GM23338 (cell line): Measurements from ENCODE around the gene TSC22D3. TPM values are rescaled to one million over a fixed set of nuclear protein-coding genes. Genes with fewer than 3 reads are reported as not detected.

ENCODE experiments used
- ATAC-seq: fragments of 200-7000 bp; cut with Tn5 transposase; 3 replicates; pipeline ENCODE4 v1.9.1; 2020
- DNase-seq: peaks from one replicate; pipeline ENCODE4 v3.0.0-alpha.2; 2015; ENCODE audit warnings: low spot score
- H2AFZ ChIP-seq: fragments of 200-600 bp; sonication (generic); 2 replicates; pipeline ENCODE4 v1.8.0; 2016; ENCODE audit warnings: antibody characterized with exemption, mild to moderate bottlenecking, moderate library complexity
- H3F3A ChIP-seq: fragments of 200-600 bp; sonication (generic); replicated peaks from 2 replicates; pipeline ENCODE4 v1.8.0; 2017; ENCODE audit warnings: antibody characterized with exemption, mixed run types, low read depth
- H3K27ac ChIP-seq: fragments of 200-600 bp; sonication (generic); 2 replicates; pipeline ENCODE4 v1.6.1; 2016; ENCODE audit warnings: low read depth
- H3K27me3 ChIP-seq: fragments of 200-600 bp; sonication (generic); 2 replicates; pipeline ENCODE4 v1.8.0; 2016; ENCODE audit warnings: mild to moderate bottlenecking, mixed run types, moderate library complexity; ENCODE audit not compliant: insufficient read depth
- H3K36me3 ChIP-seq: fragments of 200-600 bp; sonication (generic); 2 replicates; pipeline ENCODE4 v1.8.0; 2016; ENCODE audit warnings: mild to moderate bottlenecking; ENCODE audit not compliant: insufficient read depth
- H3K4me1 ChIP-seq: fragments of 200-600 bp; sonication (generic); 2 replicates; pipeline ENCODE4 v1.8.0; 2016; ENCODE audit warnings: mild to moderate bottlenecking, moderate library complexity; ENCODE audit not compliant: insufficient read depth
- H3K4me2 ChIP-seq: fragments of 200-600 bp; sonication (generic); 2 replicates; pipeline ENCODE4 v1.7.1; 2017; ENCODE audit warnings: mixed run types
- H3K4me3 ChIP-seq: fragments of 200-600 bp; sonication (generic); 2 replicates; pipeline ENCODE4 v1.6.1; 2016; ENCODE audit warnings: mixed run types
- H3K79me2 ChIP-seq: fragments of 200-600 bp; sonication (generic); replicated peaks from 2 replicates; pipeline ENCODE4 v1.8.0; 2017; ENCODE audit warnings: mild to moderate bottlenecking; ENCODE audit not compliant: insufficient read depth
- H3K9me2 ChIP-seq: fragments of 200-600 bp; sonication (generic); 2 replicates; pipeline ENCODE4 v1.8.0; 2017; ENCODE audit not compliant: insufficient read depth
- H4K20me1 ChIP-seq: fragments of 200-600 bp; sonication (generic); replicated peaks from 2 replicates; pipeline ENCODE4 v1.8.0; 2017; ENCODE audit warnings: mild to moderate bottlenecking; ENCODE audit not compliant: insufficient read depth
- H3K27ac Mint-ChIP-seq: 2 replicates; pipeline ENCODE4 v1.8.0; 2020; ENCODE audit warnings: inconsistent platforms, mild to moderate bottlenecking, moderate library complexity, mixed read lengths
- H3K27me3 Mint-ChIP-seq: 3 replicates; pipeline ENCODE4 v1.8.0; 2022; ENCODE audit warnings: low read depth, mild to moderate bottlenecking, moderate library complexity, mixed read lengths, inconsistent platforms; ENCODE audit not compliant: insufficient read depth, poor library complexity
- H3K36me3 Mint-ChIP-seq: 3 replicates; pipeline ENCODE4 v1.8.0; 2021; ENCODE audit warnings: low read depth, mild to moderate bottlenecking, inconsistent platforms, moderate library complexity, mixed read lengths
- H3K4me1 Mint-ChIP-seq: 3 replicates; pipeline ENCODE4 v1.8.0; 2020; ENCODE audit warnings: mild to moderate bottlenecking, inconsistent platforms, mixed read lengths
- H3K4me3 Mint-ChIP-seq: 3 replicates; pipeline ENCODE4 v1.8.0; 2021; ENCODE audit warnings: moderate library complexity, mild to moderate bottlenecking, inconsistent platforms, mixed read lengths
- H3K9me3 Mint-ChIP-seq: 3 replicates; pipeline ENCODE4 v1.8.0; 2020; ENCODE audit warnings: moderate library complexity, mild to moderate bottlenecking, inconsistent platforms, mixed read lengths
- CREB1 ChIP-seq: fragments of 250-450 bp; sonication (Bioruptor Pico); IDR thresholded peaks from 2 replicates; pipeline ENCODE4 v1.5.0; 2020; ENCODE audit warnings: low read depth, mild to moderate bottlenecking, moderate library complexity
- EZH2 ChIP-seq: fragments of 200-600 bp; sonication (generic); IDR thresholded peaks from one replicate; pipeline ENCODE4 v1.8.0; 2017; ENCODE audit warnings: antibody characterized with exemption, mild to moderate bottlenecking, low read depth; ENCODE audit not compliant: unreplicated experiment
- EZH2phosphoT487 ChIP-seq: fragments of 200-600 bp; sonication (generic); IDR thresholded peaks from one replicate; pipeline ENCODE4 v1.8.1; 2018; ENCODE audit warnings: antibody characterized with exemption; ENCODE audit not compliant: unreplicated experiment
- JUNB ChIP-seq: IDR thresholded peaks from one replicate; pipeline ENCODE4 v1.6.1; 2016; ENCODE audit warnings: antibody characterized with exemption; ENCODE audit not compliant: unreplicated experiment
- NANOG ChIP-seq: IDR thresholded peaks from 2 replicates; pipeline ENCODE4 v1.6.1; 2016; ENCODE audit warnings: antibody characterized with exemption, borderline replicate concordance
- POLR2AphosphoS5 ChIP-seq: IDR thresholded peaks from 2 replicates; pipeline ENCODE4 v1.6.1; 2016; ENCODE audit warnings: antibody characterized with exemption, low read depth
- STAT1 ChIP-seq: IDR thresholded peaks from one replicate; pipeline ENCODE4 v1.6.1; 2016; ENCODE audit warnings: antibody characterized with exemption; ENCODE audit not compliant: unreplicated experiment
- ZNF114 ChIP-seq: fragments of 250-450 bp; sonication (Bioruptor Pico); IDR thresholded peaks from 2 replicates; pipeline ENCODE4 v1.5.0; 2020; ENCODE audit warnings: mild to moderate bottlenecking, moderate library complexity
- ZNF331 ChIP-seq: fragments of 250-450 bp; sonication (Bioruptor Pico); IDR thresholded peaks from 2 replicates; pipeline ENCODE4 v1.5.0; 2020; ENCODE audit warnings: low read depth, mild to moderate bottlenecking, moderate library complexity
- ZNF462 ChIP-seq: fragments of 250-450 bp; sonication (Bioruptor Pico); IDR thresholded peaks from 2 replicates; pipeline ENCODE4 v1.5.0; 2020; ENCODE audit warnings: mild to moderate bottlenecking, moderate library complexity
- polyA plus RNA-seq: library from polyadenylated mRNA; unstranded; fragments of >200 nt; fragmentation: Nextera tagmentation; extraction: Ambion mirVana; gene quantifications from 2 replicates; pipeline ENCODE4 v1.2.1, GENCODE V29; 2016
- total RNA-seq: library from RNA; depleted of rRNA; stranded (reverse); fragments of >200 nt; shearing (Covaris generic); gene quantifications from 2 replicates; pipeline ENCODE4 v1.2.3, GENCODE V29; 2014
- TF ChIP-seq, protein P1 (sequence below), 2 experiments: fragments of 200-600 bp in 1 of 2; sonication (generic) in 1 of 2; conservative IDR thresholded peaks; 2 replicates each; pipeline versions ENCODE4 v1.5.1 to v1.6.1; 2016 to 2017; ENCODE audit warnings: antibody characterized with exemption in 2 of 2, low read depth in 2 of 2, mild to moderate bottlenecking in 2 of 2, moderate library complexity in 1 of 2
- TF ChIP-seq, protein P2 (sequence below): IDR thresholded peaks from 2 replicates; pipeline ENCODE4 v1.6.1; 2016; ENCODE audit warnings: antibody characterized with exemption
- TF ChIP-seq, protein P3 (sequence below): IDR thresholded peaks from one replicate; pipeline ENCODE4 v1.6.1; 2018; ENCODE audit warnings: antibody characterized with exemption; ENCODE audit not compliant: unreplicated experiment

Gene TSC22D3
- total and polyA plus RNA-seq, 2 experiments from 2014 or later: 12.6 to 20.0 TPM

DNA sequence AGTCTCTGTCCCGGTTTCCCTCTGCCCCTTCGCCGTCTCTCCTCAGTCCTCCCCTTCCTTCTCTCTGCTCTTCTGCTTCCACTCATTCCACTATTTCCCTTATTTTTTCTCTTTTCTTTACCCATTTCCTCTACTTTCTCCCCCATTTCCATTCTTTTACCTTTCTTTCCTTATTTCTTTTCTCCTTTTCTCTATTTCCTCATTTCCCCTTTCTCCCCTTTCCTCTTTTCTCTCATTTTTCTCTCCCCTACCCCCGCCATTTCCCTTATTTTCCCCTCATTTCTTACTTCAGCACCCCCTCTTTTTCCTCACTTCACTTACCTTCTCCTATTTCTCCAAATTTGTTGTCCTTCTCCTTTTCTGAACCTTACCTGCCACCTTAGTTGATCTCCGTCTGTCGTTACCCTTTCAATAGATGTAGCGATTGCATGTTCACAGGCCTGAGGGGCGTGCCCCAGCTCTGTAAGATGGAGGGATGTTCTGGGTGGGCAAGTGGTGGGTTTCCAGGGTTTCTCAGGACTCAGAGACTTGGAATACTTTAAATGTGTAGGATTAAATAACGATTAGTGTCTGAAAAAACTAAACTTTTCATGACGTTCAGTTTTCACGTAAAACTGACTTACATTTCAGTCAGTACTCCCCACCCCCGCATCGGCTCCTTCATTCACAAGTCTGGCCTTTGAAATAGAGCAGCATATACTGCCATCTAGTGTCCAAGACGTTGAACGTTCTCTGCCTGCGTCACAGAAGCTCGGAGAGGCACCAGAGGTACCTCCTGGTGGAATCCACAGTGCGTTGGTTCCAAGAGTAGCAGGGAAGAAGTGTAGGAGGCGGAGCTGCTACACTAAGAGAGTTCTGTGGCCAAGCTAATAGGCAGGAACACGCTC is 1.3 kb upstream of the TSC22D3 start:
- Histone ChIP-seq H3K27ac (no peak overlapping the region), H2AFZ (no peak overlapping the region; the same call in 1 of the 2 replicates), H3K4me1 (peaks cover 26% of the 10 kb centered on the region), H3K79me2 (no peaks in the 10 kb centered on the region), H3F3A (no peaks in the 10 kb centered on the region), H3K4me3 (peak overlapping the region; percentile 60), H3K27me3 (peaks cover 37% of the 10 kb centered on the region), H3K9me2 (no peaks in the 10 kb centered on the region), H4K20me1 (no peaks in the 10 kb centered on the region), H3K4me2 (peak overlapping the region; percentile 83), H3K36me3 (no peaks in the 10 kb centered on the region)
- peaks cover 30% of the 10 kb centered on the region for H3K27me3 Mint-ChIP-seq
- TF ChIP-seq STAT1 (no peak), ZNF331 (no peak), NANOG (no peak), ZNF114 (CRISPR knock-in tag) (no peak), ZNF462 (CRISPR knock-in tag) (peak; percentile 51; the same call in 1 of the 2 replicates), EZH2phosphoT487 (no peak), POLR2AphosphoS5 (no peak), EZH2 (peak; percentile 52), CREB1 (peak; percentile 75), JUNB (no peak)
- TF ChIP-seq, protein P1, sequence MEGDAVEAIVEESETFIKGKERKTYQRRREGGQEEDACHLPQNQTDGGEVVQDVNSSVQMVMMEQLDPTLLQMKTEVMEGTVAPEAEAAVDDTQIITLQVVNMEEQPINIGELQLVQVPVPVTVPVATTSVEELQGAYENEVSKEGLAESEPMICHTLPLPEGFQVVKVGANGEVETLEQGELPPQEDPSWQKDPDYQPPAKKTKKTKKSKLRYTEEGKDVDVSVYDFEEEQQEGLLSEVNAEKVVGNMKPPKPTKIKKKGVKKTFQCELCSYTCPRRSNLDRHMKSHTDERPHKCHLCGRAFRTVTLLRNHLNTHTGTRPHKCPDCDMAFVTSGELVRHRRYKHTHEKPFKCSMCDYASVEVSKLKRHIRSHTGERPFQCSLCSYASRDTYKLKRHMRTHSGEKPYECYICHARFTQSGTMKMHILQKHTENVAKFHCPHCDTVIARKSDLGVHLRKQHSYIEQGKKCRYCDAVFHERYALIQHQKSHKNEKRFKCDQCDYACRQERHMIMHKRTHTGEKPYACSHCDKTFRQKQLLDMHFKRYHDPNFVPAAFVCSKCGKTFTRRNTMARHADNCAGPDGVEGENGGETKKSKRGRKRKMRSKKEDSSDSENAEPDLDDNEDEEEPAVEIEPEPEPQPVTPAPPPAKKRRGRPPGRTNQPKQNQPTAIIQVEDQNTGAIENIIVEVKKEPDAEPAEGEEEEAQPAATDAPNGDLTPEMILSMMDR (conservative IDR thresholded peaks at IDR 0.05; ENCODE audit: low read depth in 2 of 2): peak; percentile 67 to 82
- TF ChIP-seq, protein P2, sequence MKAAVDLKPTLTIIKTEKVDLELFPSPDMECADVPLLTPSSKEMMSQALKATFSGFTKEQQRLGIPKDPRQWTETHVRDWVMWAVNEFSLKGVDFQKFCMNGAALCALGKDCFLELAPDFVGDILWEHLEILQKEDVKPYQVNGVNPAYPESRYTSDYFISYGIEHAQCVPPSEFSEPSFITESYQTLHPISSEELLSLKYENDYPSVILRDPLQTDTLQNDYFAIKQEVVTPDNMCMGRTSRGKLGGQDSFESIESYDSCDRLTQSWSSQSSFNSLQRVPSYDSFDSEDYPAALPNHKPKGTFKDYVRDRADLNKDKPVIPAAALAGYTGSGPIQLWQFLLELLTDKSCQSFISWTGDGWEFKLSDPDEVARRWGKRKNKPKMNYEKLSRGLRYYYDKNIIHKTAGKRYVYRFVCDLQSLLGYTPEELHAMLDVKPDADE: no peak
- TF ChIP-seq, protein P3, sequence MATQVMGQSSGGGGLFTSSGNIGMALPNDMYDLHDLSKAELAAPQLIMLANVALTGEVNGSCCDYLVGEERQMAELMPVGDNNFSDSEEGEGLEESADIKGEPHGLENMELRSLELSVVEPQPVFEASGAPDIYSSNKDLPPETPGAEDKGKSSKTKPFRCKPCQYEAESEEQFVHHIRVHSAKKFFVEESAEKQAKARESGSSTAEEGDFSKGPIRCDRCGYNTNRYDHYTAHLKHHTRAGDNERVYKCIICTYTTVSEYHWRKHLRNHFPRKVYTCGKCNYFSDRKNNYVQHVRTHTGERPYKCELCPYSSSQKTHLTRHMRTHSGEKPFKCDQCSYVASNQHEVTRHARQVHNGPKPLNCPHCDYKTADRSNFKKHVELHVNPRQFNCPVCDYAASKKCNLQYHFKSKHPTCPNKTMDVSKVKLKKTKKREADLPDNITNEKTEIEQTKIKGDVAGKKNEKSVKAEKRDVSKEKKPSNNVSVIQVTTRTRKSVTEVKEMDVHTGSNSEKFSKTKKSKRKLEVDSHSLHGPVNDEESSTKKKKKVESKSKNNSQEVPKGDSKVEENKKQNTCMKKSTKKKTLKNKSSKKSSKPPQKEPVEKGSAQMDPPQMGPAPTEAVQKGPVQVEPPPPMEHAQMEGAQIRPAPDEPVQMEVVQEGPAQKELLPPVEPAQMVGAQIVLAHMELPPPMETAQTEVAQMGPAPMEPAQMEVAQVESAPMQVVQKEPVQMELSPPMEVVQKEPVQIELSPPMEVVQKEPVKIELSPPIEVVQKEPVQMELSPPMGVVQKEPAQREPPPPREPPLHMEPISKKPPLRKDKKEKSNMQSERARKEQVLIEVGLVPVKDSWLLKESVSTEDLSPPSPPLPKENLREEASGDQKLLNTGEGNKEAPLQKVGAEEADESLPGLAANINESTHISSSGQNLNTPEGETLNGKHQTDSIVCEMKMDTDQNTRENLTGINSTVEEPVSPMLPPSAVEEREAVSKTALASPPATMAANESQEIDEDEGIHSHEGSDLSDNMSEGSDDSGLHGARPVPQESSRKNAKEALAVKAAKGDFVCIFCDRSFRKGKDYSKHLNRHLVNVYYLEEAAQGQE: no peak
- peaks cover 28% of the 10 kb centered on the region for H3K4me1 Mint-ChIP-seq
- H3K27ac Mint-ChIP-seq: no peak overlapping the region
- peak overlapping the region; percentile 71 for H3K4me3 Mint-ChIP-seq
- DNase-seq: peak; percentile 88
- no peaks in the 10 kb centered on the region for H3K9me3 Mint-ChIP-seq
- peak; percentile 67 for ATAC-seq
- H3K36me3 Mint-ChIP-seq: no peaks in the 10 kb centered on the region
